HuH-7.5 (cell line): Measurements from ENCODE around the gene SLC7A4.
"Not testable (repeated sequence)": the region's sequence is repeated elsewhere in the genome, so short reads cannot be mapped to it uniquely, and the experiment has no call there.

Experiments used
- DNase-seq: peaks from one replicate; pipeline ENCODE4 v3.0.0; 2011; ENCODE audit warnings: low spot score

SLC7A4 gene

DNA sequence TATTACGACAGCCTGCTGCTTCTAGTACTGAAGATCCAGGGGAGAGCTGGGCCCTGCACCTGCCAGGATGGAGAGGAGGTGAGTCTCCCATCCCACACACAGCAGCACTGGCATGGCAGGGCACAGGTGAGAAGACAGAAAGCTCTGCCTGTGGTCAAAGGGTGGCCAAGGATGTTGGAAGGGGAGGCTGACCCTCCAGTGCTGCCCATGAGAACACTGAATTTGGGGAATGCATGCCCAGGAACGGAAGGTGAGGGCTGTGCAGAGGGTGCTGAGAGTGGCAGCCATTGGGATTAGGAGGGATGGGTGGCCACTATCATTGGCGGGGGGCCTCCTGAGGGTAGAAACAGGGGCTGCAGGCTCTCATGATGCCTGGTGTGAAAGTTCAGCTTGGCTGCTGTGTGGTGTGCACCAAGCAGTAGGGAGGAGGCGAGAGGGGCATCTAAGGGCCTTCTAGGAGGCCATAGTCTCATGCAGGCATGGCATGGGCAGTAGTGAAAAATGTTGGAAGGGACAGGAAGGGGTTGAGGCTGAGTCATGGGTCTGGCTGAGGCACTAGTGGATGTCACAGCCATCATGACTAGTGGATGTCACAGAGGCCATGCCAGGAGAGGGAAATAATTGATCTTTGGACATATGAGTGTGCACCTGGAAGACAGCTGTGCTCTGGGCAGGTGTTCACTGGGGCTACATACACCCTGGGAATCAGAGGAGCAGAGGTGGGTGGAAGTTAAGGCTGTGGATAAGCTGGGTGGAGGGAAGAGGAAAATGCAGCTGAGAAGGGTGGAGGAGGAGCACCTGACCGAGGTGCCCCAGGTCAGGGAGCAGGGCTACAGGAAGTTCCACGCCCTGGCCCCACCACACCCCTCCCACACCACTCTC lies 10.9 kb upstream of the SLC7A4 start:
- no peak for DNase-seq

DNA sequence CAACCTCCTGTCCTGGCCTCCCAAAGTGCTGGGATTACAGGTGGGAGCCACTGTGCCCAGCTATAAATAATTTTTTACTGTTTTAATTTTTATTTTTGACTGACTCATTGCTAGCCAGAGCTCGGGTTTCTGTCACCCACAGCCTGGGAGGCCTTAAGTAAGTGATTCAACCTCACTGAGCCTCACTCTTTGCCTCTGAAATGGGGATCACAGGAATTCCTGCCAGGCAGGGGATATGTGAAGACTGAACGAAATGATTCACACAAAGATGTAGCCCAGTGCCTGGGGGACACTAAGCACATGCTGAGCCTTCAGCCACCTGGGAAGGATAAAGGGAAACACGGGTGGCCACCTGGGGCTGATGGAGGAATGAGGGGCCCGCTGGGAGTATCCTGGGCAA lies 9.6 kb upstream of the SLC7A4 start:
- DNase-seq = no peak

DNA sequence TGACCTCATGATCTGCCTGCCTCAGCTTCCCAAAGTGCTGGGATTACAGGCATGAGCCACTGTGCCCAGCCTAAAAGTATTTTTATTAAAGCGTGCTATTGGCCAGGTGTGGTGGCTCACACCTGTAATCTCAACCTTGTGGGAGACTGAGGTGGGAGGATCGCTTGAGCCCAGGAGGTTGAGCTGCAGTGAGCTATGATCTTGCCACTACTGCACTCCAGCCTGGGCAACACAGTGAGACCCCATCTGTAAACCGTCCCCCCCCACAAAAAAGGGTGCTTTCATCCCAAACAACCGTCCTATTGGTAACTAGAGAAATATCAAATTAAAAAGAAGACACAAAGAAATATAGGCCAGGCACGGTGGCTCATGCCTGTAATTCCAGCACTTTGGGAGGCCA lies 6.8 kb upstream of the SLC7A4 start:
- not testable (repeated sequence) for DNase-seq

DNA sequence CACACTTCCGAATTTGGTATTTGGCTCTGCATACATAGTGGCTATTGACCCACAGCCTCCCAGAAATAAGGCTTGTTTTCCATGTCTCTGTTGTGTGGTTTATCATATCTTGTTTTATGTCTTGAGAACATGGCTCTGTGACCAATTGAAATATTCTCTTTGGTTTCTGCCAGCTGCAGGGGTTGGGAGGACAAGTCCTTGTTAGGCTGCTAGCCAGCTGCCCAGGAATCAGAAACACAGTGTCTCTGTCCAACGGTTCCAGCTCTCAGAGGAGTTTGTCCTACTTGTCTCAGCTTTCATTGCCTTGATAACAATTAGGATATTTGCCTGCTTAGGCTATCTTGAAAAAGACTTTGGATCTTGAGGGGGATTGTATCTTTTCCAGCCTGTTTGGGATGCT lies 6.0 kb upstream of the SLC7A4 start:
- no peak for DNase-seq

DNA sequence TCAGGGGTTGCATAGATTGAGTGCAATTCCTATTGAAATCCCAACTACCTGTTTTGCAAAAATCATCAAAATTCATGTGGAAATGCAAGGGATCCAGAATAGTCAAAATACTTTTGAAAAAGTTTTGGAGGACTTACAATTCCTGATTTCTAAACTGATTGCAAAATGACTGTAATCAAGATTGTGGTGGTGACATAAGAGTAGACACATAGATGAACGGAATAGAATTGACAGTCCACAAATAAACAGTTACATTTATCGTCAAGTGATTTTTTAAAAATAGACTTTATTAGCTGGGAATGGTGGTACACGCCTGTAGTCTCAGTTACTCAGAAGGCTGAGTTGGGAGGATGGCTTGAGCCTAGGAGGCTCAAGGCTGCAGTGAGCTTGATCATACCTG lies 2.6 kb upstream of the SLC7A4 start:
- DNase-seq = no peak

DNA sequence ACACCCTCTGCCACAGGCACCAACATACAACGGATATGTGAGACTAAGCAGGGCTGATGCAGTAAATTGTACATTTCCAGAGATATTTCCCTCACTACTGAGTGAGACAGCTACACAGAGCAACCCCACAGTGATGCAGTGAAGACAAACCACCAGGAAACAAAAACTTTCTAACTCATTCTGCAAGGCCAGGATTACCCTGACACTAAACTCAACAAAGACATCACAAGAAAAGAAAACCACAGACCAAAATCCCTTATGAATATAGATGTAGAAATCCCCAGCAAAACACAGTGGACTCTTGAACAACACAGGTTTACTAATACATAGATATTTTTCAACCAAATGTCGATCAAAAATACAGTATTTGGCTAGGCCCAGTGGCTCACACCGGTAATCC lies 1.5 kb upstream of the SLC7A4 start:
- no peak for DNase-seq

DNA sequence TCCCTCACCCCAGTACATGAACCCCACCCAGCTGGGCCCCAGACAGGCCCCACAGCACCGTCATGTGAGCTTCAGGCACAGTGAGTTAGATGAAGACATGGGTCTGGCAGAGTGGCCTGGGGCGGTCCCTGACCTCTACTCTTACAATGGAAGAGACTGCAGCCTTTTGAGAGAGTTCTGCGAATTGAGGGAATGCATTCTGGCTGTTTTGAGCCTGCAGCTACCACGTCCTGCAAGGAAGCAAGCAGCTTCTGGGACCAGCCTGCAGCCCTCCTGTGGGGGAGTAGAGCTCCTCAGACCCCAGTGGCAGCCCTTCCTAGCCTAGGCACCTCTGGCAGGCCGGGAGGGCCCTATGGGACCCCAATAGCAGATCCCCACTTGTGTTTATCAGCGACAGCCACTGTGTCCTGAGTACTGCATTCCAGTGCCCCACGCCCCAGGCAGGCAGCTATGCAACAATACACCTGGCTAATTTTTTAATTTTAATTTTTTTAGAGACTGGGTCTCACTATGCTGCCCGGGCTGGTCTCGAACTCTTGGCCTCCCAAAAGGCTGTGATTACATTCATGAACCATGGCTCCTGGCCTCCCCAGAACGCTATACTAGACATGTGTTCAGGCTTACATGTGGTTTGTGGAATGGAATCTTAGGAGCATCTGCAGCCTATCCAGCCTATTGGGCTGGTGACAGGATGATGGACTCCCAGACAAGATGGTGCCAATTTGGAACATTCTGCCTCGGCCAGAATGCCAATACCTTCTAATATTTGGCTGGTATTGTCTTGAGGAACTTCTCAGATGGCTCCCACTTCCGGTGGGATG lies 717 bp upstream of the SLC7A4 start:
- DNase-seq = no peak

DNA sequence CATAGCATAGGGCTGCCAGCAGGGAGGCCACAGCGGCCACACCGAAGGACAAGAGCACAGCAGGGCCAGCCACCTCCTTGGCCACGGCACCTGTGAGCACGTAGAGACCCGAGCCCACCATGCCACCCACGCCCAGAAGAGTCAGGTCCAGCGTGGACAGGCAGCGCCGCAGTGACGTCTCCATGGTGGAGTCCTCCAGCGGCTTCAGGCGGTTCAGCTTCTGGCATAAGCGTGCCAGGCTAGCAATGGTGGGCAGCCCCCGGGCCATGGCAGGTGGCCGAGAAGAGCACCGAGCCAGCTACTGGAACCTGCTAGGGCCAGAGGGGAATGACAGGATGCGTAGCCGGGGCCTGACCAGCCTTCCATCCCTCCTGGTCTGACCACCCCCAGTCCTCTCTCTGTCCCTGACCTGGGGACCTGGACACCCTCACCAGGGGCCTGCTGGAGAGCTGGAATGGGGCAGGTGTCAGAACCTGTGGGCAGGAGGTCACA lies 770 bp downstream of the SLC7A4 start:
- no peak for DNase-seq

DNA sequence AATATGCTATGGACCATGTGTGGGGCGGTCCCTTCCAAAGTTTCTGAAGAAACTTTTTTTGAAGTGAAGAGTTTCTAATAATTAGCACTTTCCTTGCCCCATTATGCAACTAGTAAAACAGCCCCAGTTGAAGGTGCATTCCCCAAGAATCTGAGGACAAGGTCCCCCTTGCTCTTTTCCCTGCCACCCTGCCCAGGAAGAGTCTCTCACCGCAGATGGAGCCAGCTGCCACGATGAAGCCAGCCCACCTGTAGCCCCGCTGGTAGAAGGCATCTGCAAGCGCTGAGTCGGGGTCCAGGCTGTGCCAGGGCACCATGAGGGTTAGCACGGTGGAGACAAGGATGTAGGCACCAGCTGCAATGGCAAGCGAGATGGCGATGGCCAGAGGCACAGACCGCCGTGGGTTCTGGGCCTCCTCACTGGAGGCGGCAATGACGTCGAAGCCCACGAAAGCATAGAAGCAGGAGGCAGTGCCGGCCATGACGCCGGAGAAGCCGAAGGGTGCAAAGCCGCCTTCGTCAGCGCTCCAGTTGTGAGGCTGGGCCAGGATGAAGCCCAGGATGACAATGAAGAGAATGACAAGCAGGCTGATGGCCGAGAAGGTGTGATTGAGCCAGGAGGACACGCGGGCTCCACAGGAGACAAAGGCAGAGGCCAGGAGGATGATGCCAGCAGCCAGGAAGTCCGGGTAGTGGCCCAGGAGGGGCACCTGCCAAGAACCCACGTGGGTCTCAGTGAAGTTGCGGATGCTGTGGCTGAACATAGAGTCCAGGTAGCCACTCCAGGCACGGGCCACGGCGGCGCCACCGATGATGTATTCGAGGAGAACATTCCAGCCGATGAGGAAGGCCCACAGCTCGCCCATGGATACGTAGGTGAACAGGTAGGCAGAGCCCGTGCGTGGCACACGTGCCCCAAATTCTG lies 1.5 kb downstream of the SLC7A4 start:
- no peak for DNase-seq

DNA sequence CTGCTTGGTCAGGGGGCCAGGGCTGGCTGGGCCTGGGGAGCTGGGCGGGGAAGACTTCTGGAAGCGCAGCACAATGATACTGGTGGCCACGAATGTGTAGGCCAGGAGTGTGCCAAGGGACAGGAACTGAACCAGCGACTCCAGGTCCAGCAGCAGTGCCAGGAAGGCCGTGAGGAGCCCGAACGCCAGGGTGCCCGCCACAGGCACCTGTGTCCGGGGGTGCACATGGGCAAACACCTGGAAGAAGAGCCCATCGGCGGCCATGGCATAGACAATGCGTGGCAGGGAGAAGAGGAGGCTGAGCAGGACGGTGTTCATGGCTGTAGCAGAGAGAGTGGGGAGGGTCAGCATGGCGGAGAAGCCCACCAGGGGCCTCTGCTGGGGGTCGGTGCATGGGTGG lies 2.3 kb downstream of the SLC7A4 start:
- DNase-seq = no peak

DNA sequence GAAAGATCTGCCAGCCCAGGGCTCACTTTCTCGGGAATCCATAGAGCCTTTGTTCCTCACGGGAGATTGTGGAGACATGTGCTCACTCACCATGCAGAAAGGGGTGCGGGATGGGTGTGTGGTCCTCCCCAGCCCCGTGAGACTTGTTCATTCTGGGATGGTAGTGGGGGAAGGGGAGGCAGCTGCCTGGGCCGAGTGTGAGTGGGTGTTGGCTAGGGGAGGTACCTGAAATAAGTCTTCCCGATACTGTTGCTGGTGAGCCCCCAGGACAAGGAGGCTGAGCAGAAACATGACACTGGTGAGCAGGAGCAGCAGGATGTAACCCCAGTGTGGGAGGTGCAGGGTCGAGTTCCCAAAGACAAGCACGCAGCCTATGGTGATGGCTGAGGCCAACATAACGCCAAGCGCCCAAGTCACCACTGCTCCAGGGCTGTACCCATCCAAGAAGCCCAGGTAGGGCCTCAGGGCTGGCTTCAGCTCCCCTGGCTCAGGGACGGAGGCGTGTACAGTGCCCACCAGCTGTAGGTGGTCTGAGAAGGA lies 2.8 kb downstream of the SLC7A4 start:
- DNase-seq = no peak

DNA sequence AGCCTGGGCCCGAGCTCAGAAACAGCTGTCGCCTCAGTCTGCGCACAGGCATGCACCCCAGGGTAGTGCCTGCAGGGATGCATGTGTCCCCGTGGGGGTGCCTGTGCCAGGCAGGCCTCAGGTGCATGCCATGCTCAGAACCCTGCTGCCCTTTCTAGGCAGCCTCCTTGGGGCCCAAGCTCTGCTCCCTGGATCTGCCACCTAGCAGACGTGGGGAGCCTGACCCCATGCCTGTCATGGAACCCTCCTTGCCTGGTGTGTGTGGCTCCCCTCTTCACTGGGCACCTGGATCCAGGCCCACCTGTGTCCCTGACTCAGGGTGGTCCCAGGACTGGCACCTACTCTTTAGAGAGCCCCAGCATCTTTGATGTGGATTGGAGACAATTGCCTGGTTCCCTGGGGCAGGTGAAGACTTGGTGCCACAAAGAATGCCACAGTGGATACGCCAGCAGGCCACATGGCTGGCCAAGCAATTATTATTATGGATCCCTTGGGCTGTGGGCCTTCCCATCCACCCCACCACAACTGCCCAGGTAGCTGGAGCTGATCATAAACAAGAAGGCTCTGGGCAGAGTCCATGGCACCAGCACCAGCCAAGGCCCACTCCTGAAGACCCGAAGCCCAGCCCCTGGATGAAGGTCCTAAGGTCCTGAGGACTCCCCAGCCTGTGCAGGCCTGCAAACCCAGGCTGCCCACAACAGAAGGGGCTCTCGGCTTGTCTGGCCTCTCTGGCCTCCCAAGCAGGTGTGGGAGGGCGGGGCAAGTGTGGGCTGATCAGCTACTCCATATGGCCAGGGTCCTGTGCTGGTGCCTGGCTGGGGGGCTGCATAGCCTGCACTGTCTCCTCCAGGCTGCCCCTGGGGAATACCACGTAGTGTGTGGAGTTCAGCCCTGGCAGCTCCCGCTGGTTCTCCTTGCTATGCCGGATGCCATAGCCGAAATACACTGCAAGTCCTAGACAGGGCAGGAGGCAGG lies 3.8 kb downstream of the SLC7A4 start:
- DNase-seq = no peak

DNA sequence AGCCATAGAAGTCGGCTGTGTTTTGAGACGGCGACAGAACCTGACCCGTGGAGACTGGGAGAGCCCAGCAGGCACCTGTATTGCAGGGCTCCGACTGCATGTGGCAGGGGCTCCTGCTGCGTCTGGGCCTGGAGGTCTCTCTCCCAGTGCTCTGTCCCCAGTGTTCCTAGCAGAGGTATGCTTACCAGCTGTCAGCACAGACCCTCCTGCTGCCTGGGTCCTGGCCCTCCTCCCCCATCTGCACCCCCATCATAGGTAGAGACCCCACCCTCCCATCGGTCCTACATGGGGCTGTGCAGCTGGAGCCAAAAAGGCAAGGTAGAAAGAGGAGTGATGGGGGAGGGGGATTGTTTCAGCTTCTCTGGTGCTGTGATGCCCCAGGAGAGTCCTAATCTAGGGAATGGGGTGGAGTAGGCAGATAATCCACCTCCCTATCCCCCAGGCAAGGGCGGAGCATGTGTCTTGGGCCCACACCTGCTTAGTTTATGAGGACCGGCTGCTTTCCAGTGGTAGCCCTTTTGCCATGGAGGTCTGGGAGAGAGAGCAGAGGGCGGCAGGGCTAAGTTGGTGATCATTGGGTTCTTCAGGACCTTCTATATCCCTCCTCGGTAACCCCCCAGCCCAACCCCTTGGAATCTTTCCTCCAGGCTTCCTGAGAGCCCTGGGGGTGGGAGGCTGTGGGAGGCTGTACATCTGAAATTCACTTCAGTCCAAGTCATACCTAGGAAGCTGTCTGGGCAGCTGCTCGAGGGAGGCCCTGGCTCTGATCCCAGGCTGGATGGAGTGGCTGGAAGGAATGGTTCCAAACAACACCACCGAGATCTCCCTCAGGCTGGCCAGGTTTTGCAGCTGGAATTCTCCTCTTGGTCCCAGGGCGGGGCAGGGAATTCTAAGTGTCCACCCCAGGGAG lies 5.3 kb downstream of the SLC7A4 start:
- no peak for DNase-seq

DNA sequence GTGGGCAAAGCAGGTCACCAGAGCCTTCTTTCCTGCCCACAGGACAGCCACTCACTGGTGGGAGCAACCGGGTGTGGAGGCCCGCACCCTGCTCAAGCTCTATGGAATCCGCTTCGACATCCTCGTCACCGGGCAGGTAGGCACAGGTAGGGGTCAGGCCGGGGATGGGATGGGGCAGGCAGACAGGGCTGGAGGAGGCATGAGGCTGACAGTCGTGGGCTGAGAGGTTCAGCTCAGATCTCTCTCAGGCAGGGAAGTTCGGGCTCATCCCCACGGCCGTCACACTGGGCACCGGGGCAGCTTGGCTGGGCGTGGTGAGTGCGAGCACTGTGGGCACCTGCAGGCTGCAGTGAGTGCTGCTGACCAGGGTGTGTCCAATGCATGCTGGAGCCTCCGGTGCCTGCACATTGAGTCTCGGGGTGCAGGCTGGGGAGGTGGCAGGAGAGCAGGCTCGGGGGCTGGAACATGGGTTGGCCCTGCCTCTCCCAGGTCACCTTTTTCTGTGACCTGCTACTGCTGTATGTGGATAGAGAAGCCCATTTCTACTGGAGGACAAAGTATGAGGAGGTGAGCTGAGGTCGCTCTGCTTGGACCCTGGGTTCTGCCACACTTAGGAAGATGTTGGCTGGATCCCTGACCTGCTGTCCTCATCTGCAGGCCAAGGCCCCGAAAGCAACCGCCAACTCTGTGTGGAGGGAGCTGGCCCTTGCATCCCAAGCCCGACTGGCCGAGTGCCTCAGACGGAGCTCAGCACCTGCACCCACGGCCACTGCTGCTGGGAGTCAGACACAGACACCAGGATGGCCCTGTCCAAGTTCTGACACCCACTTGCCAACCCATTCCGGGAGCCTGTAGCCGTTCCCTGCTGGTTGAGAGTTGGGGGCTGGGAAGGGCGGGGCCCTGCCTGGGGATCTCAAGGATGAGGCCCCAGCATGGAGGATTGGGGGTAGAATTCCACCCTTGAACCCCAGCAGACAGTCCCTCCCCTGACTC lies 6.3 kb downstream of the SLC7A4 start:
- no peak for DNase-seq

DNA sequence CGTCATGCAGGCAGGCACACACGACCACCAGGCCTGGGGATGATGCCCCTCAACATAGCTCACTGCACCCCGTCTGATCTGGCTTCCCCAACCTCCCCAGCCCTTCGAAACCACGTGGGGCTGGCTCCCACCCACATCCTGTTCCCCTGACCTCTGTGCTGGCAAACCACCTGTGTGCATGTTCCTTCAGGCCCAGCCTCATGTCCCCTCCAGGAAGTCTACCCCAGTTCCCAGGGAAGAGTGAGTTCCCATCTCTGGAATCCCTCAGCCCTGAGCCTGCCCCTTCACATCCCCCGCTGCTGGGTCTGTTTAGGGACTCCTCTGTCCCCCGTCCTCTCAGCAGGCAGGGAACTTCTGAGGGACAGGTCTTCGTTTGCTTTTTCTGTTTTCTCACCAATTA lies 7.1 kb downstream of the SLC7A4 start:
- DNase-seq = no peak

DNA sequence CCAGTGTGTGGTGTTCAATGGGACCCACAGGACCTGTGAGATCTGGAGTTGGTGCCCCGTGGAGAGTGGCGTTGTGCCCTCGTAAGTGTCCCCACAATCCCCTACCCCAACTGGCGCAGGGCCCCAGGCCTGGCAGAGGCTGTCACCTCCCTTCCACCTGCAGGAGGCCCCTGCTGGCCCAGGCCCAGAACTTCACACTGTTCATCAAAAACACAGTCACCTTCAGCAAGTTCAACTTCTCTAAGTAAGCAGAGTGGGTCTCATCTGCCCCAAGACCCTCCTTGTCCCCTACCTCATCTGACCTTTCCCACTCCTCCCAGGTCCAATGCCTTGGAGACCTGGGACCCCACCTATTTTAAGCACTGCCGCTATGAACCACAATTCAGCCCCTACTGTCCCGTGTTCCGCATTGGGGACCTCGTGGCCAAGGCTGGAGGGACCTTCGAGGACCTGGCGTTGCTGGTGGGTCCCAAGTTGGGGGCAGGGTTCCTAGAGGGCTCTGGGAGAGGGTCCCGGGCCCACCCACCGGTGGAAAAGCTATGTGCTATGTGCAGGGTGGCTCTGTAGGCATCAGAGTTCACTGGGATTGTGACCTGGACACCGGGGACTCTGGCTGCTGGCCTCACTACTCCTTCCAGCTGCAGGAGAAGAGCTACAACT lies 9.3 kb downstream of the SLC7A4 start:
- no peak for DNase-seq

DNA sequence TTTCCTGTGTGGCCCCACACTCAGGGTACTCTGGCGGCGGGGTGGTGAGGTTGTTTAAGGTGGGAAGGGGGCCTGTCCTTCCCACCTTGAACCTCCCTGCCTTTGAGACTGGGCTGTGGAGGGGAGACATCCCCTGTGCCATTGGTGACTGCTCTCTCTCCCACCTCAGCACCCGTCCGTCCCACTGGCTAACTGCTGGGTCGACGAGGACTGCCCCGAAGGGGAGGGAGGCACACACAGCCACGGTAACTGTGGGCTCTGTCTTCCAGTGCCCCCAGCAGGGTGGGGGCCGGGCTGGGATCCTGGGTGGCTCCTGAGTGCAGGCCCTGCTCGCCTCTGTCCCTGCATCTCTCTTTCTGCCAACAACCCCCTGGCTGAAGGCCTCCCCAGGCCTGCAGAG lies 9.9 kb downstream of the SLC7A4 start:
- no peak for DNase-seq
